Epidermal melanocyte (primary cell): Measurements from ENCODE around the gene CDK6.
A peak's percentile ranks its signal among the peaks of the same experiment; 100 is the strongest.

Source experiments
- DNase-seq: peaks from one replicate; pipeline ENCODE4 v3.0.0; 2011; ENCODE audit warnings: low spot score; ENCODE audit not compliant: insufficient read length

Gene CDK6

DNA sequence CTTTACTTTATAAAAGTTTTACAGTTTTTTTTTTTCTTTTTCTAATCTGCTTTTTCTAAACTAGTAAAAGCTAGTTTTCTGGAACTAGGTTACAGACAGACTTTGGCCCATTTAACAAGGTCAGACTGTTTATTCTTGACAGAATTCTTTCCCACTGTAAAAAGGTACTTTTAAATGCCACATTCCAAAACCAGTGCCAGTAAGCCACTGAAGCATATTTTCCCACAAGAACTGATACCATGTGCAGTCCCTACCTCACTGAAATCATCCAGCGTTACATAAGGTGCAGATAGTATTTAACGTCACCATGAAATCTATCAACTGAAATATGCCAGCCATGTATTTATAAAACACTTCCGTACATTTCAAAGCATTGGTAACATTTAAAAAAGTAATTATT, 121.6 kb downstream of the CDK6 start:
- no peak for DNase-seq

- no peak for DNase-seq
Observed at GRCh38 chr7:92714280-92714679, 122.1 kb downstream of the CDK6 start.

GRCh38 chr7:92709912-92710311, 126.5 kb downstream of the CDK6 start:
- no peak for DNase-seq

DNA sequence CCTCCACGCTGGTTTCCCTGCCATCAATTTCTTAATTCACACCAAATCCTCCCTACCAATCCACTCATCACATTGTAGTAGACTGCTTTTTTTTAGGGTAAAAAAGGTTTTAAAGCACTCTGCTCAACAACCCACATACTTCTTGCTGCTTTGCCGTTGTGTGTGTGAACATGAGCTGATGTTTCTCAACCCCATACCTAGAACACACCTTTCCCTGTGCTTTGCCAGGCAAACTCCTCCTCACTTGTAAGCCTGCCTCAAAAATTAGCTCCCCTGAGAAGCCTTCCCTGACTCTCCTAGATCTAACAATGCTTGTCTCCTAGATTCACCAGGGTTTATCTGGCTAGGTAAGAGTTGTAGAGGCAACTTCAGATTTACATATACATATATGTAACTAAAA, 127.2 kb downstream of the CDK6 start:
- no peak for DNase-seq

DNA sequence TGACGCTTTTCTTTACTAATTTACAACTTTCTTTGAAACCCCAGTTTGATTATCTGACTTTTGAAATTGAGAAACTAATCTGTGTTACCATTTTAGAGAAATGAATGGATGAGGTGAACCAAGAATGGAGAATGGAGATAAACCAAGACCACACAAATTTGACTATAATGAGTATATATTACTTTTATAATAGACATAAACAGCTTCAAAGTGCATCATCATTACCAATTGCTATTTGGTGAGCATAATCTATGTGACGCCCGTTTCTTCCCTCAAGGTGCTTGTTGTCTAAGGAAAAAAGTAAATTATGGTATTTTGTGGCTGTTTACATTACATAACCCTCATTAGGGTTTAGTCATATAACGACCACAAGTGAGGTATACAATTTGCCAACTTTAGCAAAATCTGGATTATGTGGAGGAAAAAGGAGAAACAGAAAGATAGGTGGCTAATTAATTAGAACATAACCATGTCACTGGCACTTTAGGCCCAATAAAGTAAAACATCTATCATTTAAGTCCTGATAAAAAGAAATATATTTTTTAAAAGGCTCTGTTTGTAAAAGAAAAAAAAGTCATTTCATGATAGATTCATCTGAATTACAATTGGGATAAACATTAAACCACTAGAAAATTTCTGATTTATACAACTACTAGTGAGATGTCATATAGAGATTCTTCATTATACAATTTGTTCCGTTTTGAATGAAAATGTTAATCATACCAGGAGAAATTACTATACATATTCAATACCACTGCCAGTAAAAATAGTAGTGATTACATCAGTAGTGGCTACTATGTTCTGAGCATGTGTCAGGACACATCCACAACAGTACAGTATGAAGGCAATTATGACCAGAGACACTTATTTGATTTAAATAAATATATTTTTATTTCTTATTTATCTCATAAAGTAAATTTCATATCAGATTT, 128.0 kb downstream of the CDK6 start:
- DNase-seq: no peak

DNA sequence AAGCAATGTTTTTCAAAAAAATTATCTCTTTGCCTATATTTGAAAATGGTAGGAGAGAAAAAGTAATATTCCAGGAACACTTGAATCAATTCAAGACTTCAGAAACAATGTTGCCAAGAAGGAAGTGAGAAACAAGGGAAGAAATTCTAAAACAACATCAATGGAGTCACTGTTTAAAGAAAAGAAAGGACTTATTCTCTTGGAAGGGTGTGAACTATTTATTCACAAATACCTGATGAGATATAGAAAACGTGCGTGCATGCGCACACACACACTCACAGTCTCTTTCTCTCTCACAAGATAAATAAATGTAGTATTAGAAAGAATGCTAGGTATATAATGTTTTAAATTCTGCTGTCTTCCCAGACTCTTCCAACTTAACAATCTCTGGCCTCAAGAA, 128.9 kb downstream of the CDK6 start:
- DNase-seq: no peak

- DNase-seq: no peak
Observed at GRCh38 chr7:92706563-92706962, 129.8 kb downstream of the CDK6 start.

DNA sequence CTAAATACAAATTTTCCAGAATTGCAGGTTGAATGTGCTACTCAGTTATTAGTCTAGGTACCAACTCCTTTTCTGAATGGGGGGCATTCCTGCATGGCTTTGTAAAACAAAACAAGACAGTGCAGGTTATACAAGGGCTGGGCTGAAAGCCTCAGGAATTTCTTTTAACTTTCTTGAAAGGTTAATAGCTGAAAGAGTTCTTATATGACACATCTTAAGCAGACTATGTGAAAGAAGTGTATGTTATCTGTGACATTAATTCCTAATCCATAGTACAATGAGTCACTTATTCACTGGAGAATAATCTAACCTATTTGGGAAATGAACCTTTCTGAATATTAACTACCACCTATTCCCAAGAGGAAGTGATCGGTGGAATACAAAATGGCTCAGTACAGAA, 130.5 kb downstream of the CDK6 start:
- no peak for DNase-seq

- no peak for DNase-seq
Observed at GRCh38 chr7:92704858-92705257, 131.5 kb downstream of the CDK6 start.

GRCh38 chr7:92702535-92702934, 133.8 kb downstream of the CDK6 start:
- DNase-seq: no peak

DNA sequence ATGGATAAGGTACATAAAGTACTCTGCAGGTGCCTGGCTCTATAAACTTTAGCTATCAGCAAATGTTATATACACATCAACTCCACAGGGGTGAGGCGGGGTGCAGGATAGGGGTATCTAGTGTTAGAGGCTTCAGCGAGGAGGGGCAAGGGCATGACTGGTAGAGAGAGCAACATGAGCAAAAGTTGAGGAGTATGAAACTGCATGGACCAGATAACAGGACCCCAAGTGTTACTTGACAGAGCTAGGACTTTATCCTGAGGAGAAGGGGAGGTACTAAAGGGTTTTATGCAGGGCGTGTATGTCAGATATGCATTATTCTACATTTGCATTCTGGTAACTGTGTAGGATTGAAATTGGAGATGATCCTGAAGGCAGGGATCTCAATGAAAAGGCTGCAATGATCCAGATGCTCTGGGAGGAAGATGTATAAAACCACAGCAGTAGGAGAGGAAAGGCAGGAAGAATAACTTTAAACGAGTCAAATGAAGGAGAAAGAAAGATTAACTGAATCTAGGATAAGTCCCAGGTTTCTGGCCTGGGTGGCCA, 136.3 kb downstream of the CDK6 start:
- no peak for DNase-seq

DNA sequence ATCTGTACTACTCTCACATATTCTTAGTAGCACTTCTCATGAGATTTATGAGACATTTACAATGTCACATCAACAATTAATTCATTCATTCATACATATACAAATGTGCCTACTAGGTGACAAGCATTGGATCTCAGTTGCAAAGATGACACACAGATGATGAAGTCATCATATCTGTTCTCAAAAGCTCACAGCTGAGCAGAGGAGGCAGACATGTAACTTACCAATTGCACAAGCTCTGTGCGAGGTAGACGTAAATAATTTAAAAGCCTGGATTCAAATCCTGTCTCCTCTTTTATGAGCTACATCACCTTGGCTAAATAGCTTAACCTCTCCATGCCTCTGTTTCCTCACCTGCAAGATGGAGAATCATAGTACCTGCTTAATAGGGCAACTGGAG, 136.8 kb downstream of the CDK6 start:
- DNase-seq: no peak

- peak; percentile 69 for DNase-seq
Observed at GRCh38 chr7:92698237-92698841, 138.0 kb downstream of the CDK6 start.

DNA sequence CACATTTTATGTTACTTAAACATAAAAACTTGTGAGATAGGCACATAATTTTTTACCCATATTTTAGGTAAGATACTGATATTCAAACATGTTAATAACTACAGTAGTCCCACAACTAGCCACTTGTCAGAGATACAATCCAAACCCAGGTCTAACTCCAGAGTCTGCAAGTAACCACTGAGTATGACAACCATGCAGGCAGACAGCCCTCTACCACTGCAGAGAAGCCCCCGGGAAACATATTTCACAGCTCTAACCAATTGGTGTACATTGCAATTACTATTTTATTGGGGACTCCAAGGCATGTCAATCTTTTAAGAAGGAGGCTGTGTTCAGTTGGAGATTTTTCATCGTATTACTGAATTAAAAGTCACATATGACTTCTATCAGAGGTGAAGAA, 139.0 kb downstream of the CDK6 start:
- DNase-seq: no peak

DNA sequence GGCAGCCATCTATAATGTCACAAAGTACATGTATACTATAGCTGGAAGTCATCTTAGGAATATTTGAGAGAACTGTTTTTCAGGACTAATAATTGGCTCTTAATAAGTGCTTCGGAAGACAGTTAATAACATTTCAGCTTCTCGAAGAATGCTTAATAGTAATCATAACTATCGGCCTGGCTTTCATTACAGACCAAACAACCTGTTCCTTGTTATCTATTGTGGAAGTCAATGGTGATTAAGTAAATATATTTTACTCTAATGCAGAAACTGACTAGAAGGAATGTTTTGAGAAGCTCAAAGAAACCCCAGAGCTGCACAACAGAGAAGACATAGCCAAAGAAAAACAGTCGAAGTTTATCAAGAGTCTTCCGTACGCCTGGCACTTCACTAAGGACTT, 139.4 kb downstream of the CDK6 start:
- DNase-seq: no peak

- no peak for DNase-seq
Observed at GRCh38 chr7:92696584-92696983, 139.8 kb downstream of the CDK6 start.

- DNase-seq: peak; percentile 27
Observed at GRCh38 chr7:92695308-92696261, 140.8 kb downstream of the CDK6 start.

GRCh38 chr7:92694211-92694610, 142.2 kb downstream of the CDK6 start:
- DNase-seq: no peak

GRCh38 chr7:92693519-92693918, 142.9 kb downstream of the CDK6 start:
- DNase-seq: no peak

DNA sequence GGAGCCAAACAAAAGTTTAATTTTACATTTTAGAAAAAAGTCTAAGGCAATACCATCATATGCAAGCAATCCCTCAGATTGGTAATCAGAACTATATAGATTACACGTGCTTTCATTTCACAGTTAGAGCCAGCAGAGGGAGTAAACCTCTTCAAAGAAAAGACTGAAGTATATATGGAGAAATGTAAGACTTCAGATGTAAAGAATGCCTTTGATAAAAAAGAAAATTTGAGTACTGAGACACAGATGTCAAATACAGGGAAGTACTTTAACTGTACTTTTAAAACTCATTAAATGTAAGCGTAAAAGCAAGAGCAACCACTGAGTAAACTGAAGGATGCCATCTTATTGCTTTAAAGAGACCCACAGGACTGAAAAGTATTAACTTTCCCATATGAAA, 144.8 kb downstream of the CDK6 start:
- DNase-seq: no peak
